Activated CD8-positive, alpha-beta memory T cell treated with anti-CD3 and anti-CD28 coated beads, Interleukin-2, amount 50 U/mL, for 24 hours (primary cell): ENCODE results near the gene TUBGCP2.

Source experiments
- DNase-seq: peaks from one replicate; pipeline ENCODE4 v3.0.0-alpha.2; 2020; ENCODE audit errors: extremely low read depth

The TUBGCP2 gene

GRCh38 chr10:133230044-133230361 lies 78.7 kb downstream of the TUBGCP2 start, which contains the start of gene UTF1:
Gene UTF1, plus strand, starts transcription at chr10:133230217. Its CDS starts 72 bp downstream, at chr10:133230289.
- no peak for DNase-seq

GRCh38 chr10:133229265-133230043 lies 79.2 kb downstream of the TUBGCP2 start:
- DNase-seq, result no peak
